GM19467 (cell line): ENCODE measurements around the gene TAC4.

Source experiments
- ATAC-seq: cut with Tn5 transposase; IDR thresholded peaks from one replicate; pipeline ENCODE4 v1.9.1; 2021; ENCODE audit warnings: mild to moderate bottlenecking, moderate library complexity; ENCODE audit not compliant: unreplicated experiment

The TAC4 gene

DNA sequence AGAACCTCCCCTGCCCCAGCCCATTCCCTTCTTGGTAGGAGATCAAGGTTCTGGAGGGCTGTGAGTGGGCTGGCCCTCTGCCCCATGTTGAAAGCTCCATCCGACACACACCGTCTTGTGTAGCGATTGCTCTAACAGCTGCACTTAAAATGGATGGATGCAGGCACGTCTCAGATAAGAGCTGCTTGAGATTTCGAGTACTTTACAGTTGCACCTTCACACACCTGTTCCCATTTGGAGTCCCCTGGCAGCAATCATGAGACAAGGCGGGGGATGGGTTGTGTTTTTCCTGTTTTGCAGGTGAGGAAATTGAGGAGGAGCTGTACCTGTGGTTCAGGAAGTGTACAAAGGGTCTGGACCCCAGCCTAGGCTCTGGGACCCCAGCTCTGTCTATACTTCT, 25.6 kb upstream of the TAC4 start:
- no peak for ATAC-seq

DNA sequence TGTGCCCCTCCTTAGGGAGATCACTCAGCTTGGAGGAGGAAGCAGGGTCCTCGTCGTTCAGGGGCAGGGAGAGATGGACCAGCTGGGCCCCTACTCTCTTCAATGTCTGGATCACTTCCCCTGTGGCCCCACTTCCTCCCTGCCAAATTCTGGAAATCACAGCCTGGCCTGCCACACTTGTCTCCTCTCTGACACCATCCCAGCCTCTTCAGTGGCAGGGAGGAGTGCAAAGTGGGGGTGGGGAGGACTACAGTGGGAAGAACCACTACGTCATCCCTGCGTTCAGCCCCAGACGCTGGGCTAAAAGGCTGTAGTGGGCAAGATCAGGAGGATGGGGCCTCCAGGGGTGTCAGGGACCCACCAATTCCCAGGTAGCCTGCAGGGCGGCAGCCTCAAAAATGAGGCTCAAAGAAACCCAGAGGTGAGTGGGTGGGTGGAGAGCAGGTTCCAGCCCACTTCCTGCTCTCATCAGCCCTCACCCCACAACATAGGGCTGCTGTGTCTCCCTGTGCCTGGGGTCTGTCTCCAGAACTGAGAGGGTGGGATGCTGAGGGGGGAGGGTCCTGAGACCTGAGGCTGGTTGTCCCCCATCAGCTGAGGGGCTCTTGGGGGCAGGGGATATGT, 25.0 kb upstream of the TAC4 start:
- ATAC-seq: no peak

DNA sequence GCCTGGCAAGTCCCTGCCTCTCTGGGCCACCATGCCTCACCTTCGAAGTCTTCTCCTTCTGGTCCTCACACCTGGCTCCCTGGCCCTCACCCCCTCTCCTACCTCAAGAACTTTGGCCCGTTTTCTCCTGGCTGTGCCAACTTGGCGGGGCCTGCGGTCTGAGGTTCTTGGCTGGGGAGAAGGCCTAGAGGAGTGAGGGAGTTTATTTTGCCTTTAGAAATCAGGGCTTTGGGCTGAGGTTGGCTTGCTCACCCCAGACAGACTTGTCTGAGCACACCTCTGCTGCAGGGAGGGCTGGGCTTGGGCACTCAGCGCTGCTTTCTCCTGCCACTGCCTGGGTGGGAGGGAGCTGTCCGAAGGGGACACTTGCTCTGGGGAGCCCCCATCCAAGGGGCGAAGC, 23.3 kb upstream of the TAC4 start:
- ATAC-seq: no peak

DNA sequence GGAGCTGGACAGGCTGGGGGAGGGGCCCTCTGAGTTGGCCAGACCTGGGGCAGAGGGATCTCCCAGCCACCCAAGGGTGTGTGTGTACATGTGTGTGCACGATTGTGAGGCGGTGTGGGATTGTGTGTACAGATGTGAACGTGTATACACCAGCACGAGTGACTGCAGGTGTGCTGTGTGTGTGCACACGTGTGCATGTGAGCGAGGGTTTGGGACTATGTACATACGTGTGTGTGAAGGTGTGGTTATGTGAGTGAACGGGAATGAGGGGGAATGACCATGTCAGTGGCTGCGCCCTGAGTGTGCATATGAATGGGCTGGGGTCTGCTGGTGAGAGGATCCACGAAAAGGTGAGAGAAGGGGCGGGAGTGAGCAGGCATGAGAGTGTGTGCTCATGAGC, 22.4 kb upstream of the TAC4 start:
- no peak for ATAC-seq

DNA sequence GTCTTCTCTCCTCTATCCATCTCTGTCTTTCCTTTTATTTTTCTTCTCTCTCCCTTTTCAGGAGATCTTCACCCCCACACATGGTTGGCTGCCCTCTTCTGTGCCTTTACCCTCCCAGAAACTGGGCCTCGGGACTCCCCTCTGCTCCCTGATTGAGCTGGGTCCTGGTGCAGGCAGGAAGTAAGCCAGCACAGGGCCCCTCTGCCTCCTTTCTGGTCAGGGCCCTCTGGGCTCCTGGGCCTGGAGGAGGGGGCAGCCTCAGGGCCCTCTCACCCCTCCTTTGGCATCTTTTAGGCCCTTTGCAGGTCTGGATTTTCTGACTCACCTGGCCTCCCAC, 21.1 kb upstream of the TAC4 start:
- ATAC-seq: no peak

DNA sequence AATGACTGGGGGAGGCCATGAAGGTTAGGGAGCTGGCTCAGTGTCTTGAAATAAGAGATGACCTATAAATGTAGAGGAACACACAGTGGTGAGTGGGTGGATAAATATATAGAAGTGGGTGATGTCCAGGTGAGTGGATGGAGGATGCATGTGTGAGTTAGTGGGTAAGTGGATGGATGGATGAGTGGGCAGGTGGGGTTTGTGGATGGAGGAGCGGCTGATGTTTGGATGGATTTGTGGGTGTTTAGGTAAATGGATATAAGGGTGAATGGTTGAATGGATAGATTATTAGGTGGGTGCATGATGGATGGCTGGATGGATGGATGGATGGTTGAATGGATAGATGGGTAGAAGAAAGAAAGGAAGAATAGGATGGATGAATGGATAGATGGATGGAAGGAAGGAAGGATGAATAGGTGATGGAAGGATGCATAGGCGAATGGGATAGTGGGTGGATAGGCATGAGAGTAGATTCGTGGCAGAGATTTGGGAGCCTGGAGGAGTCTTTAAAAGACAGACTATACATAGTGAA, 19.1 kb upstream of the TAC4 start:
- ATAC-seq: no peak

DNA sequence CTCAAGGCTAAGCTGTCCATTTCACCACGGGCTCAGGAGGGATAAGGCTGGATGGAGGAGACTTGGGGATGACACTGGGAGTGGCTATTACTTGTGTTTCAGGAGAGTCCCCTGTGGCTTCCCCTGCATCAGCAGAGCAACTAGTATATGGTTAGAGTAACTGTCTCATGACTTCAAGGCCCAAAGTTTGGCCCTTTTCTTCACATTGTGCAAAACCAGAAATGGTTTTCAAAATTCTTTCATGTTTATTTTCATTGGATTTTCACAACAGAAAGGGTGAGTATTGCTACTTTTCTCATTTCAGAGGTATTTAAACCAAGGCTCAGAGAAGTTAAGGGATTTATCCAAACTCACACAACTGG, 18.1 kb upstream of the TAC4 start:
- ATAC-seq: no peak

DNA sequence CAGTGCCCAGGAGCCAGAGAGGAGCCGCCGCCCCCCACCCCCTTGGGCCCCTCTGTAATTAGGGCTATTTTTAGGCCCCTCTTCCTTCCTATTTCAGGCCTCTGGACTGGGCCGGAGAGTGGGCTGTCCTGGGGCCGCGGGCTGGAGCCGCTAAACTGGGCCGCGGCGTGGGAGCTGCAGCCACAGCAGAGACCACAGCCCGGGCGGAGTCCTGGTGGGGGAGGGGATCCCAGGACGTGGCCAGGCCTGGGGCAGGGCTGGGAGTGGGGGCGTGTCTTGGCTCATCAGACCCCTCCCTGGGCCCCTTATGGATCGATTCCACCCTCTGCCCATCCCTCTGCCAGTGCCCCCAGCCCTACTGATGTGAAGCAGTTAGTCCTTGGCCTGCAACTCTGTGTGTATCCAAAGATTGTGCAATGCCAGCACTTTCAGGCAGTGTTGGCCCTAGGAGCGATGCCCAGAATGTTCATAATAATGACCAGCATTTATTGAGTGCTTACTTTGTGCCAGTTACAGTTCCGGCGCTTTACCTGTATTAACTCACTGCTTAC, 15.0 kb upstream of the TAC4 start:
- no peak for ATAC-seq

DNA sequence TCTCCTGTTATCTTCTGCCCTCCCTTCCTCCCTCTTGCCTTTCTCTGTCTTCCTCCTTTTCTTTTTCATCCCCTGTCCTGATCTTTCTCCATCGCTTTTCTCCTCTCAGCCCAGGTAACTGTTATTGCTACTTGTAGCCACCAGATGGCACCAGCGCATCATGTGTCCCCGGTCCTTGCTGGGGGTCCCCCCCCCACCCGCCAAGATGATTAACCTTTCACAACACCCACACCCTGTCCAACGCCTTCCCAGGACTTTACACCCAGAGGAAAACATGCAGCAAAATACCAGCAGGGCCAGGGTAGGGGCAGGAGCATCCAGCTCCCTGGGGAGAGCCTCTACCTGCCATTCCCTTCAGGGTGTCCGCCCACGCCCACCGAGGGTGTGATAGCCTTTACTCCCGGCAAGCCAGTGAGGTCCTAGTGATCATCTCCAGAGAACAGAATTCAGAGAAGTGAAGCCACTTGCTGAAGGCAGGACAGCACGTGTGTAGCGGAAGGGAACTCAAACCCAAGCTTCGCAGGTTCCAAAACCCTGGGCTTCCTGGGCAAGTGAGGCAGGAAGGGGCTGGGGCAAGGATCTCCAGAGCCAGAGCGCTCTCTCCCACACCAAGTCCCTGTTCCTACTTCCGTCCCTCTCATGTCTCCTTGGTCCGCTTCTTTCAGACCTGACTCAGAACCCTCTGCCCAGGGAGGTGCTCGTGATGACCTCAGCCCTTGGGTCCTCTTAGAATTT, 13.4 kb upstream of the TAC4 start:
- no peak for ATAC-seq

DNA sequence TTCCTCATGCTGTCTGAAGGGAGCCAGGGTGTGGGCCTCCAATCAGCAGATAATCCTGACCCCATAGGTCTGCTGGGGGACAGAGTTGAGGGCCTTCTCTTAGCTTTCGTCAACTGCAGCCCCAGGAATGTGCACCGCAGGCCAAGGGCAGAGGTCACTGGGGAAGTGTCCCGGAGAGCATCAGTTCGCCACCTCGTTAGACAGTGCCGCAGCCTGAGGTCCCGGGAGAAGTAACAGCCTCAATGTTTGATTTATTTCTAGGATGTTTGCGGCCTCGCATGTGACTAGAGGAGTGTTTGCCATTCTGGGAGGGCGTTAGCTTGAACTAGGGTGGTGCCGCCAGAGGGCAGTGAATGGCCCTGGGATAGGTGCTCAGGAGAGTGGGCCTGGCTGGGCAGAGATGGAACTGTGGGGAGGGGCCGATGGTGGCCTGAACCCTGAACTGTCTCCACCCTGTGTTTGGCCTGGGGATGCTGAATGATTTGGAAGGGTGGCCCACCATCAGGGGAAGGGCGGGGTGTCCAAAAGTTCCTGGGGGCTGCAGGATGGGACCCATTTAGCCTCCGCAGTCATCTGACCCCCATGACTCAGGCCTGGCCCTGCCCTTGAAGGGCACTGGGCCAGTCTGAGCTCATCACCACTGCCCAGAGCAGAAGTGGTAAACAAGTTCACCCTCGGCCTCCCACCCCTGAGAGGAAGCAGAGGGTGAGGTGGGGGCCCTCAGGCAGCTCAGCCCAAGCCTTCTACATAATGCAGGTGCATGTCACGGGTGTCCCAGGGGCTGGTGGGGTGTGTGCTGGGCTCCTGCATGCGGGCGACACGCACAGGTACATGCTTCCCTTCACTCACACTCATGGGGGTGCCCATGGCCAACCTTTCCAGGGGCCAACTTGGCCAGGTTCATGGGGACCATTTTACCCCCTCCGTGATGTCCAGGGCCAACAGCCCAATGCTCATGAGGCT, 12.4 kb upstream of the TAC4 start:
- ATAC-seq: no peak

DNA sequence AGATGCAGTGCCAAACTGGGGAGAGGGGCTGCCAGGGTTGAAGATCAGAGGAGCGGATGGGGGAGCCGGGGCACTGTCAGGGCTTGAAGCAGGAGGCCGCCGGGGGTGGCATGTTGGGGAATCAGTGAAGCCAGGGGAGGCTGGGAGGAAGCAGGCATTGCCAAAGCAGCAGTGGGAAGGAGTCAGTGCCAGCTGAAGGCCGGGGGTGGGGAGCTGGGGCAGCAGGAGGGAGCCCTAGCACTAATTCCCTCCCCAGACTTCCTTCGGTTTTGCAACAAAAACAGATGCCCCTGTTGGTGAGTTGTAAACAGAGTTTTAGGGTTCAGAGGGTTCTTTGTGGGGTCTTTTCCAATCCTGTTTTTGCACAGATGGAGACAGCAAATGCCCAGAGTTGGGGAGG, 10.9 kb upstream of the TAC4 start:
- ATAC-seq: no peak

DNA sequence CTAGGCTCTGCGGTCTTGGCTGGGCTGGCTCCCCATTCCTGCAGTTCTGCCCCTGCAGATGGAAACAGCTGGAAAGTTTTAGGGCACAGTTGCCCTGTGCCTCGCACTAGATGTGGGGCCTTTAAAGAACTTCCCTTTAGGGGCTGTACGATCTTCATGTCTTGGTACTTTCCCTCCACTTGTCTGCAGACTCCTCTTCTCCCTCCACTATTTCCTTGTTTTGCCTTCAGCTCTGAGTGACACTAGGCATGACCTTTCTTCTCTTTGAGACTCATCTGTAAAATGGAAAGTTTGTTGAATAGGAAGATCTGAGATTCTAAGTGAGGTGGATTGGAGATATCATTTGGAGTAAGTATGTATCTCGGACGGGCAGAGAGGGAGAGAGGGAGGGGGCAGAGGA, 6.3 kb upstream of the TAC4 start:
- no peak for ATAC-seq

DNA sequence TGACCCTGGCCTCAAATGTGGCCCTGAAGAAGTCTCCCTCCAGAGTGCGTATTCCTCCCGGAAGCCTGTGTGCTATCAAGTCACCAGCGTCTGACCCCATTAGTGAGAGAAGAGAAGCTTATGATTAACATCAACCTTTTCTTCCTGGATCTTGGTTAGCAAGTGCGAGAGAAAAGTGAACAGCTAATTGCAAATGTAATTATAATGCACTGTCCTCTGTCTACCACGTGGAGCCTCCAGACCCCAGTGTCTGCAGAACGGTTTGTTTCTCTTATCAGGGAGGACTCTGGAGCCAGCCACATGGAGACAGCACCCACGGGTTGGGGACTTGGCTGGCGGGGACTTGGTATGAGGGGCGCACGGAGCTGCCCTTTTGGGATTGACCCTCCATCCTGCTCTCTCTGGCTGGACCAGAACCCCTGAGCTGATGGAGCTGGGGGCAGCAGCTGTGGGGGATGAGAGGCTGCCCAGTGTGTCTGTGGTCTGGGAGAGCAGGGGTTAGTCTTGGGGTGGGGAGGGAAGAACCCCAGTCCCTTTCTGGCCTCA, 5.7 kb upstream of the TAC4 start:
- ATAC-seq: no peak

DNA sequence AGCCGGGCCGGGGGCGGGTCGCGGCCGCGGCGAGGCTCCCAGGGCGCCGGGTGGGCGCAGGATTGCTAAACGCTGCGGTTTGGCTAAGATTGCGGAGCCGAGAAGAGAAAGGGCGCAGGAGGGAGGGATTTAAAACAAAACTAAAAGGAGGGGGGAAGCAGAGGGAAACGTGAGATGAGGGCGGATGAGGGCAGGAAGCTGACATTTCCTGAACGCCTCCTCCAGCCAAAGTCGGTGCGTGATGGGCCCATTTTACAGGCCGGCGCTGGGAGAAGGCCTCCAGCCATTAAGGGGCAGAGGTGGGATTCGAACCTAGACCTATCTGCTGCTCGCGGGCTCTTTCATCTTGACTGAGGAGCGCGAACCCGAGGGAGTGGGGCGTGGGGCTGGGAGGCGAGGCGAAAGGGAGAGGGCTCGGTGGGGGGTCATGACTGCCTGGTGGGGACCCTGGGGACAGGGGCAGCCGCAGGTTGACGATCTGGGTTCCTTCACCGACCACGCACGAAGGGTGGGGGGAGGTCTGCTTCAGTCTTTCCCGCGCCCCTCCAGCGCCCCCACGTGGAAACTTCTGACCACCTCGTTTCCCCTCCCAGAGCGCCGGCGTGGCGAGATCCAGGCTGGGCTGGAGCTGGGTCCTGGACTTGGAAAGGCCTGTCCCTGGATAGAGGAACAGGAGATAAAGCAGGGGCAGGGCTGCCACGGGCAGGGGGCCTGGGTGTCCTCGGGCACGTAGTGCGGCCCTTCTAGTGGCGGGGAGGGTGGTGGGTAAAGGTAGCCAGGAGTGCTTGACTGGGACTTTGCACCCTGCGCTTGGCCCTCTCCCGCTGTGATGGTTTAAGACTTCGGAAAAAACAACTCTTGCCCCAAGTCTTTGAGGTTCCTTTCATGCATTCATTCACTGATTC, 3.8 kb upstream of the TAC4 start:
- no peak for ATAC-seq

DNA sequence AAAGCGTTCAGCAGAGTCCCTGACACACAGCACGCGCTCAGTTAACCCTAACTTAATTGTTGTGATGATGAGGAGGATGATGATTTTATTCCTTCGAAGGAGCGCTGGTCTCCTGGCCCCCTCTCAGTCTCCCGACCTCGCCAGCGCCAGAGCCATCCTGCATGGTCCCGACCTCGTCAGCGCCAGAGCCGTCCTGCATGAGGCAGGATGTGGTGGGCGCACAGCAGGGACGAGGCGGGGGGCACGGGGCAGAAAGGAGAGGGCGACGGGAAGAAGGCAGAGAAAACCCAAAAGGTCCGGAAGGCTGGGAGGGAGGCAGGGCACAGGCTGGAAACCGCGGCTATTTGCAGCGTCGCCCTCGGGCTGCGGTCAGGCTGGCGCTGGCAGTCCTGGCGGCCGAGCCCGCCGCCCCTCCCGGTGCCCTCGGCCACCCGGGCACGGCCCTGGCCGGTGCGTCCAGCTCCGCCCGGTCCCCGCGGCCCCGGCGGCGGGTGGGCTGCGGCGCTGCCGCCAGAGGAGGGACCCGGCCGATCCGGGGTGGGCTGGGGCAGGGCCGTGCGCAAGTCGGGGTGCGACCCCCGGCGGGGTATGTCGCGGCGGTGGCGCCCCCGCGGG, 3.0 kb upstream of the TAC4 start:
- ATAC-seq: no peak

DNA sequence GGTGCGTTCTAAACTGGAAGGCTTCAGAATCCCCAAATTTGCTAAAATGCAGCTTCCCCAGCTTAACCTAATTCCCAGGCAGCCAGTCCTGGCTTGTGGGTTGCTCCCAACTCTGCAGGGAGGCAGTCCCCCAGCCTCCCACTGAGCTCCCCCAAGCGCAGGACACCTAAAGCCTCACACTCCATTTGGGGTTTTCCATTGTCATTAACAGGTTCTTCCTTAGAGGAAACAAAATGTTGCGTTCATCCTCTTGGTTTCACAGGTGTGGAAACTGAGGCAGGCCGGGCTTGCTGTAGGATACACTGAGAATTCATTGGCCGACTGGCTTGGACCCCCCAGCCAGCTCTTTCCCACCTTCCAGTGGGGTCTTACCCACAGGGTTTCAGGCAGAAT, 2.3 kb upstream of the TAC4 start:
- ATAC-seq: no peak

DNA sequence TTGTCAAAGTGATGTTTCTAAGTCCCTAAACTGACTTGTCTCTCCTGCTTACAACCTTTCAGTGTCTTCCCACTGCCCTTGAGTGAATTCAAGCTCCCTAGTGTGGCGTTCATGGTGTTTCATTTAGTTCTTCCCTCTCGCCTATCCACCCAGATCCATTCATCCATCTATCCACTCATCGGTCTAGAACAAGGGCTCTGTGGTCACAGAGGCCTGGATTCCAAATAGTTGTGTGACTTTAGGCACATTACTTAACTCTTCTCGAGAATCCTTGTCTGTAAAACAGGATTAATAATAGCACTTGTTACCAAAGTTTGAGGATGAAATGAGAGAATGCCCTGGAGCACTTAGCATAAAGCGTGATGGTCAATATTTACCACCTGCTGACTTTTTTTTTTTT, 870 bp upstream of the TAC4 start:
- ATAC-seq: no peak

DNA sequence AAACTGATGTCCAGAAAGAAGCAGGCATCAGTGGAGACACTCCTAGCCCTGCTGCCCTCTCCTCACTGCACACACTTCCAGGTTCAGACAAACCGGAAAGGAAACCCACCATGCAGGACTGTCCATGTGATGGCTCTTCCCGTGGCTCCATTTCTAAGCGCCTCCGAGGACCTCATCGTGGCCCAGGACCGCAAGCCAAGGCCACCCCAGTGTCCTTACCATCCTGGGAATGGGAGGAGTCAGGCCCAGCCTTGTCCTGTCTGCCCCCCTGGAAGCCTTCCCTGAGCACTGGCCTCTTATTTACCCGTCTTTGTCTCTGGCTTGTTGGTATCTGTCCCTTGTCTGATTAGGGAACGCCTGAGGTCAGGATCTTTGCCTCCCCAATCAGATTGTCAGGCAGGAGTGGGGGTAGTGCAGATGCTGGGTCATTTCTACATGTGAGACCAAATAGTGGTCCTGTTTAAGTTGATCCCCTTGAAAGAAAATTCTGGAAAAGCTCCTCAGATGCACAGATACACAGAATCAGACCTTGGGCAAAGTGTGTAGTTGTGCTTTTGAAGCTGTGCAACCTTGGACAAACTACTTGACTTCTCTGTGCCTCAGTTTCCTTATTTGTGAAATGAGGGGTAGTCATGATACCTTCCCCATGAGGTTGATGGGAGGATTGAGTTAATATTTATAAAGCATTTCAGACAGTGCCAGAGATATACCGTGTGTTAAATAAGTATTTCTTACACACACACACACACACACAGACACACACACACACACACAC, 744 bp downstream of the TAC4 start:
- ATAC-seq: no peak

DNA sequence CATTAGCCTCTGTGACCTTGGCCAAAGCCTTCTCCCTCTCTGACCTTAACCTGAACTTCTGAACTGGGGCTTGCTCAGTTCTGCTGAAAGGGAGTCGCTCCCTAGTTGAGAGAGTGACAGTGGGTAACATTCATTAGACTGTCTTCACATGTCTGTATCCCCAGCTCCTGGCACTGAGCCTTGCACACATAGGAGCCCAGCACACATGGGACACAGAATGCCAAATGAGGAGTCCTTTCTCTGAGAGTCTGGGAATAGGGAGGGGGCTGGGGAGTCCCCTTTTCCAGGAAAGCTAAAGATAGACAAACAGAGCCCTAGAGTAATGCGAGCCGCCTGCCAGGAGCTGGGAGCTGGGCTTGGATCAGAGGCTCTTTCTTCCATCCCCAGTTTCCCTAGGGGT, 2.5 kb downstream of the TAC4 start:
- ATAC-seq: no peak
